ENCODE measurements around the gene FAM117A.
A peak's percentile ranks its signal among the peaks of the same experiment; 100 is the strongest.

Gene FAM117A

DNA sequence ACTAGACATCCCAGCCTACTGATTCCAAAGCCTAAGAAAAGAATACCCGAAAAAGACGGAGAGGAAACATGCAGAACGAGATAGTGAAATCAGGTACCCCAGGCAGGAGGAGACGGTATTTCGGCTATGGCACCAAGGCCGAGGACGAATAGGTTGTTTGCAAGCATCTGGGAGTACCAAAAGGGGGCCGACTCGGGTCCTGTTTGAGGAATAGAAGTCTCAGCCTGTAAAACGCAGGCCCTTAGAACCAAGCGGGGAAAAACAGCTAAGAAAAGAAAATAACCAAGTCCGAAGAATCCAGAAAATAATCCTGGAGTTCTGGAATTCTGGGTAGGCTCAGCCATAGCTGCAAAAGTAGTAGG, 56.7 kb downstream of the FAM117A start:
- no peak for DNase-seq

DNA sequence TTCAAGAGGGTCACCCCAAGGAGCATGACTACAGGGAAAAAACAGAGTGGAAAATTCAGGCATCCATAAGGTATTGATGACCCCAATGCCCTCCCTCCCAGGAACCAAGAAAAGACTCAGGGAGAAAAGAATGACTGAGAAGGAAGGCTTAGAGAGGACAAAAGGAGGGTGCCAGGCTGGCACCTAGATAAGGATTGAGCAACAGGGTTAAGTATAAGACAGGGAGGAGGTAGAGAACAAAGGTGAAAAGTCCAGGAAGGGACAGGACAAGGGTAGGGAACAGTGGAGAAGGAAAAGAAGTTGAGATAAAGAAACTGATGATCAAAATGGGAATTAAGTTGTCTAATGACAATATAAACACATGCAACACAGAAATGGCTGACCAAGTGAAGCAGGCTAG, 58.7 kb downstream of the FAM117A start:
- no peak for DNase-seq

GRCh38 chr17:49703557-49704277, 60.2 kb downstream of the FAM117A start:
- peak; percentile 72 for DNase-seq

GRCh38 chr17:49700960-49701359, 63.0 kb downstream of the FAM117A start:
- DNase-seq: no peak

DNA sequence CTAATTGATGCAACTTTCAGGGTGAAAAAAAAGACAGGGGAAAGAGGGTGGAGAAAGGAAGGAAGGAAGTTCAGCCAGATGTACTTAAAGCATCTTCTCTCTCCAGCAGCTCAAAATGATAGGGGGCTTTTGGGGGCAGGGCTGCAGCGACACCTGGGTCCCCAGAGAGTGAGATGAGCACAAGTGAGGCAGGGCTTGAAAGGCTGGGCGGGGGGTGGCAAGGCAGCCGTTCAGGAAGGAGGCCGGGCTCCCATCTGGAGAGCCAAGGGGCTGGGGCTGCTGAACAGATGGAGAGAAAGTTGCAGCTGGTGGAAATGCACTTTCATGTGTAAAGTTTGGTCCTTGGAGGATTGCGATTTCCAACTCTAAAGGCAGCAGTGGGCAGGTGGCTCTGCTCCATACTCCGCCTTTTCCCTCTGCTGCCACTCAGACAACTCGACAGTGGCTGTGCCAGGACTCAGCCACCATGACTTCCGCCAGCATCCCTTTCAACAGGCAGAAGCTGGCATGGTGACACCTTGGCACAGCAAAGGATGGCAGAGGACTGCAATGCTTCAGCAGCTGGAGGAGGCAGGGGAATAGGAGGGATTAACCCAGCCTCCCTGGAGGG, 63.9 kb downstream of the FAM117A start:
- DNase-seq: no peak

GRCh38 chr17:49698005-49698404, 65.9 kb downstream of the FAM117A start:
- no peak for DNase-seq

DNA sequence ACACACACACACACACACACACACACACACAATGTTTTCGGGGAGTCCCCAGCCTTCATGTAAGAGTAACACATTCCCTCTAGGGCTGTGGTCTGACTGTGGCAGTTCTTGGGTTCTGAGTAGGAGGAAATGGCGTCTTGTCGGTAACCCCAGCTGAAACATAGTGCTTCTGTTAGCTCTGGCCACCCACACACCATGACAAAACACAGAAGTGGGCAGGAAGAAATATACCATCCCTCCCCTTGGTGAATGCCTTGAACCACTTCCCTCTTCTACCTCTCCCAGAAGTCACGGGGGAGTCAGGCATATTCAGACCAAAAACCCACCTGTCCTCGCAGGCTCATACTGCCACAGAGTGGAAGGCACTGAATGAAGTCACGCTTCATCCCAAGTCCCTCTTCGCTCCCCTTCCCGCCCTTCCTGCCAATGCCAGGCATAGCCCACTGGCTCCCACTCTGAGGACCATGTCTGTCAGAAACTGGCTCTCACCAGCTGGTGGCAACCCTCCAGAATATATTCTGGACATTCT, 67.6 kb downstream of the FAM117A start:
- DNase-seq: no peak

DNA sequence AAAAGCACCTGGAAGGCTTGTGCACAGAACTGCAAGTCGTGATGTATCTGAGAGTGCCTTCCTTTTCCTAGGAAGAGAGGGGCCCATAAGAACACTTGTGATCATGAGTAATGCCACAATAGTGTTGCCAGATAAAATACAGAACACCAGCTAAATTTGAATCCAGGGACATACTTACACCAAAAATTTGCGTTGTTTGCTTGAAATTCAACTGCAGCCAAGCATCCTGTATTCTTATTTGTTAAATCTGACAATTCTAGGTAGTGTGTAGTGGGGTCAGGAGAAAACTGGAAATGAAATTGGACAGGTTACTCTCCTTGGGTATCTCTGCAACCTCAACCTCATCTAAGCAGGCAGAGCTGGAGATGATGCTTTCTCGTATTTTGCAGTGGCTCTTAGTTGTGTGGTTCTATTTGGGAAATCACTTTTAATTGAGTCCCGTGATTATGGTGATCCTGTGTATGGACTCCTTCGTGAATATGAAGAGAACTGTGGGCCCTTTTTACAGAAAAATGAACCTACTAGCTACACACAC, 68.2 kb downstream of the FAM117A start:
- no peak for DNase-seq

- no peak for DNase-seq
These were observed 68.9 kb downstream of the FAM117A start for GRCh38 chr17:49694847-49695697.

DNA sequence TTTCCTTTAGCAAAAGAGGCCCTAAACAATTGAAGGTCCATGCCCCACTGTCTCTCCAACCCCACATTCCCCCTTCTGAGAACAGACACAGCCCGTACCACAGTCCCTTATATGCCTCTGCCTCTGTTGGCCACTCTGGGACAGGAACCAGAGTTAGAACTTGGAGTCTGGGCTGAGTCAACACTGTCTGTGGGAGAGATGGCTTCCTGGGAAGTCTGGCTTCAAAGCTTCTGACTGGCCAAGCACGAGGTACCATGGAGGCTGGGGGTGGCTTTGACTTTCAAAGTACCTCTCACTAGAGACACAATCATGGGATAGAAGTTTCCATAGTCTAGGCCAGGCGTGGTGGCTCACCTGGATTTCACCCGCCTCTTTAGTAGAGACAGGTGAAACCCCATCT, 71.2 kb downstream of the FAM117A start:
- DNase-seq: no peak

GRCh38 chr17:49691677-49692191, 72.2 kb downstream of the FAM117A start:
- DNase-seq: no peak

DNA sequence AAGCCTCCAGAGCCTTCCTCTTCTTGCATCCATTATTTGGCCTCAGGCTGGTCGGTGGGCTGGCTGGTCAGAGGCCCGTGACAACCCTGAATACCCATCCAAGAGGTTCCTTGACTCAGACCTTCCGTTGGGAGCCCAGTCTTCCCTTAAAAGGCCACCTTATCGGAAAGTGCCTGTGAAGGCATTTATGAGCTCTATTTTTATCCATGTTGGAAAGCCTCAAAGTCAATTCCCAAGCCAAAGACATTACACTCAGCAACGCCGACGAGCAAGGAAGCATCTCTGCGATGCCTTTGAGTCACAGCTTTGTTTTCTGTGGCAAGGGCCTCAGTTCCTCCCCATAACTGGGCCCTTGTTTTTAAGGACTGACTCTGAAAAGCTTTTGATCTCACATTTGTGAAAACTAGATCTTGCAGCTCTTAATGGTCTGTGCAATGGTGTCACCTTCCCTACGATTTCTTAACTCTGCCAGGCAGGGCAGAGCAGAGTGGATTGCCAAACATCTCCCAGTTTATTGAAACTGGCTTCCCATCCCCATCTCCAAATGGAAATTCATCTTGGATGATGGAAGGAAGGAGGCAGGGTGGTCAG, 72.8 kb downstream of the FAM117A start:
- no peak for DNase-seq

DNA sequence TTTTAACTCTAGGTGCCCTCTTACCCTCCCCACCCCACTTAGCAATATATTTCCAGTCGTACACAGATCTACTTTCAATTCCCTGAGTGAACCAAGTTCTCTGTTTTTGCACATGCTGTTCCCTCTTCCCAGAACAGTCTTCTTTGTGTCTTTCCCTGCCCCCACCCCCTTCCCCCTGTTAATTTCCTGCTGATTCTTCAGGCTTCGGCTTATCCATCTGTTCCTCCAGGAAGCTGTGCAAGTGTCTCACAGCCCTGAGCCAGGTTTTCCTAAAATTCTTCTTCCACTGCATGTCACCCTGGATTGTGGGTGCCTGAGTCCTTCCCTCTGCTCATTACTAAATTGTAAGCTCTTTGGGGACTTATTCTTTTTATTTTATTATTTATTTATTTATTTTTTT, 73.7 kb downstream of the FAM117A start:
- no peak for DNase-seq

DNA sequence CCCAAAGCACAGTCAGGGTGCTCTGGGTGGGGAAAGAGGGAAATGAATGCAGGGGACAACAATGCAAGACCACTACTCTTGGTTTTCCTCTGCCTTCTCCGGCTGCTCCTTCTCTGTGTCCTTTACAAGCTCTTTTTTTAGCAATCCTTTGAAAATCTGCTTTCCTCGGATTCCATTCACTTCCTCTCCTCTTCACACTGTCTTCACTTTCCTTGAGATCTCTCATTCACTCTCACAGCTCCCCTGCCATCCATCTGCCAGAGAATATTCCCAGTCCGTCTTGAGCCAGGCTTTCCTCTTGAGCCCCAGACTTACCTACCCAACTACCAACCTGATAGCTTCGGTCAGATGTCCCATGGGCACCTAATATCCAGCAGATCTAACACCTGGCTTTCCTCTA, 75.1 kb downstream of the FAM117A start:
- no peak for DNase-seq

- no peak for DNase-seq
These were observed 75.9 kb downstream of the FAM117A start for GRCh38 chr17:49687878-49688491.

- DNase-seq: no peak
These were observed 82.6 kb downstream of the FAM117A start for GRCh38 chr17:49681106-49681979.

DNA sequence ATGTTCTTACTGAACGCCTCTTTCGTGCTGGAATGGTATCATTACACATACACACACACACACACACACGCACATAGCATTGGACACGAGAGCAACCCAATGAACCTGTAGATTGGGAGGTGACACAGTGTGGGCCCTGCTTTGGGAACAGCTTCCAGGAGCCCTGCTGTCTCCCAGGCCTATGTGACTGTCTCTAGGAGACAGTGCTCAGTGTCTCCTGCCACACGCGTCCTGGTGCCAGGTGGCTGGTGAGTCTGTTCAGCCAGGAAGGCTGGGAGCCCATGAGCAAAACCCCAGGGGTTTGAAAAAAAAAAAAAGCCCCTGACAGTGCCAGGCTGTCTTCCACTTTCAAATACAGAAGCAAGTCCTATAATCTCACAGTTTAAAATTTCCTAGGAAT, 83.6 kb downstream of the FAM117A start:
- DNase-seq: no peak

DNA sequence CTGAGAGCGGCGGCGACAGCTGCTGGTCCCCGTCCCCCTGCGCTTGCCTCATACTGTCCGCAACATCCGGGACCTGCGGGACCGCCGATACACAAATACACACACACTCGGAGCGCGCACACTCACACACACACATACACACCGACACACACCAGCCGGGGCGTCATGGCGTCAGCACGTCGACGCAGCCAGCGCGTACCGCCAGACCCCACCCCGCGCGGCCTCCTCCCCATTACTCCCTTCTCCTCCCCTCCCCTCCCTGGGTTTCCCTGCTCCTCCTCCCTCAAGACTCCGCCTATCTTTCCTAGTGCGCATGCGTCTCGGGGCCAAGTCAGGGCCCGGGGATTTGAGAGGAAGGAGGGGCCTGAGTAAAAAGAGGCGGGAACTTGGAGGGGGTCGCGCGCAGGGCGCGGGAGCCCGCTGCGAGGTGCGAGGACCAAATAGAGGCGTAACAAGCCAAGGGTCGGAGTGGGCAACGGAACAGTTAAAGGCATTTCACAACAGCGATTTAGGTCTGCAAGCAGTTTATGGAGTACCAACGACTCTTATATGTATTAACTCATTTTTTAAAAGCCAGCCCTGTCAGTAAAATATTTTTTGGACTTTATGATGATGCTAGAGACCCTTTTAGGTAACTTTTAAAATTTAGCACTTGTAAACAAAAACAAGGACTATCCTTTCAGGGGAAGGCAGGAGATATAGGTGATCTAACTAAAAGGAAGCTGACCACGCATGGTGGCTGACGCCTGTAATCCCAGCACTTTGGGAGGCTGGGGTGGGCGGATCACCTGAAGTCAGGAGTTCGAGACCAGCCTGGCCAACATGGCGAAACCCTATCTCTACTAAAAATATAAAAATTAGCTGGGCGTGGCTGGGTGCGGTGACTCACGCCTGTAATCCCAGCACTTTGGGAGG, 85.7 kb downstream of the FAM117A start, which contains the start of gene SPOP:
Gene SPOP, minus strand, starts transcription at position 165 of the 915 bp plus-strand sequence. CDS start 55,287 bp downstream, outside the sequence.
- DNase-seq: peak; percentile 95

GRCh38 chr17:49677134-49677932, 86.6 kb downstream of the FAM117A start:
- DNase-seq: peak; percentile 86
